Endothelial cell of umbilical vein (primary cell): Measurements from ENCODE around the gene RUNX2. TPM values are rescaled to one million over a fixed set of nuclear protein-coding genes. Genes with fewer than 3 reads are reported as not detected.

ENCODE experiments used
- BruUV-seq: library from RNA; stranded (reverse); fragments of 400-500 nt; replicated peaks from 2 replicates; lab custom pipeline; 2021; lab: Mats Ljungman, UMichigan
- CTCF ChIA-PET: fragments of 300-600, 350-600 bp; sonication (Branson Sonifier 250); formaldehyde crosslinking; loops from one replicate; lab custom pipeline; 2021; ENCODE audit warnings: antibody characterized with exemption, inconsistent platforms; lab: Charles Lee
- POLR2A ChIA-PET: fragments of 300-600, 350-600 bp; sonication (Branson Sonifier 250); formaldehyde crosslinking; loops from one replicate; lab custom pipeline; 2021; ENCODE audit warnings: antibody characterized with exemption, inconsistent platforms; lab: Charles Lee
- DNase-seq: peaks from one replicate; pipeline ENCODE4 v3.0.0-alpha.2; 2011; ENCODE audit warnings: low read depth, low spot score
- FAIRE-seq: peaks from 2 replicates; lab custom pipeline; 2011; peaks lifted over from hg19 to GRCh38; lab: Jason Lieb, UNC
- H2AFZ ChIP-seq: 2 replicates; pipeline ENCODE4 v1.6.0; 2012; ENCODE audit warnings: low read depth, low read length, control low read depth, inconsistent platforms
- H3K27ac ChIP-seq: 2 replicates; pipeline ENCODE4 v1.5.1; 2011; ENCODE audit warnings: low read depth, mild to moderate bottlenecking, control low read depth, low read length, moderate library complexity; ENCODE audit not compliant: insufficient read depth
- H3K27me3 ChIP-seq, 2 experiments: 2 replicates each; pipeline versions ENCODE4 v1.6.0 to v1.6.1; 2011; ENCODE audit warnings: low read length in 2 of 2, mixed read lengths in 1 of 2; ENCODE audit not compliant: control insufficient read depth in 2 of 2, insufficient read depth in 2 of 2
- H3K36me3 ChIP-seq, 2 experiments: 2 replicates in 1 of 2; 3 replicates in 1 of 2; pipeline ENCODE4 v1.5.1; 2011; ENCODE audit warnings: low read length in 2 of 2, mild to moderate bottlenecking in 1 of 2, moderate library complexity in 1 of 2; ENCODE audit not compliant: control insufficient read depth in 2 of 2, insufficient read depth in 2 of 2; ENCODE audit errors: extremely low read depth in 1 of 2
- H3K4me1 ChIP-seq: 3 replicates; pipeline ENCODE4 v1.5.1; 2011; ENCODE audit warnings: mild to moderate bottlenecking, low read length; ENCODE audit not compliant: control insufficient read depth, insufficient read depth; ENCODE audit errors: extremely low read depth
- H3K4me2 ChIP-seq: 2 replicates; pipeline ENCODE4 v1.6.1; 2011; ENCODE audit warnings: low read length, control low read depth, mixed read lengths; ENCODE audit not compliant: insufficient read depth
- H3K4me3 ChIP-seq, 3 experiments: fragments of 200-600 bp in 1 of 3; sonication (generic), shearing (Covaris generic) in 1 of 3; replicated peaks in 1 of 3; 2 replicates each; pipeline ENCODE4 v1.5.1; 2011 to 2016; ENCODE audit warnings: control low read depth in 3 of 3, low read length in 3 of 3, mild to moderate bottlenecking in 2 of 3, inconsistent platforms in 1 of 3, low read depth in 1 of 3, moderate library complexity in 1 of 3; ENCODE audit not compliant: insufficient read depth in 1 of 3
- H3K79me2 ChIP-seq: 2 replicates; pipeline ENCODE4 v1.6.0; 2012; ENCODE audit warnings: low read length, inconsistent platforms; ENCODE audit not compliant: control insufficient read depth, insufficient read depth
- H3K9ac ChIP-seq: replicated peaks from 2 replicates; pipeline ENCODE3; 2011; ENCODE audit warnings: low read length, control low read depth; ENCODE audit not compliant: insufficient read depth; ENCODE audit errors: extremely low read depth
- H3K9me1 ChIP-seq: replicated peaks from 3 replicates; pipeline ENCODE4 v1.6.0; 2011; ENCODE audit warnings: mild to moderate bottlenecking, low read length; ENCODE audit not compliant: control insufficient read depth, insufficient read depth; ENCODE audit errors: extremely low read depth
- H3K9me3 ChIP-seq: replicated peaks from 2 replicates; pipeline ENCODE4 v1.5.1; 2012; ENCODE audit warnings: low read length, inconsistent platforms; ENCODE audit not compliant: control insufficient read depth, insufficient read depth
- H4K20me1 ChIP-seq: replicated peaks from 2 replicates; pipeline ENCODE3; 2011; ENCODE audit warnings: mild to moderate bottlenecking, low read length; ENCODE audit not compliant: control insufficient read depth, insufficient read depth; ENCODE audit errors: extremely low read depth
- CTCF ChIP-seq, 2 donors: IDR thresholded peaks; 1 replicate in 1 of 2; 2 replicates in 1 of 2; pipeline ENCODE4 v1.5.1; 2011; ENCODE audit warnings: low read length in 2 of 2, mild to moderate bottlenecking in 2 of 2, moderate library complexity in 2 of 2, control low read depth in 1 of 2, inconsistent platforms in 1 of 2, low read depth in 1 of 2; ENCODE audit not compliant: insufficient read depth in 1 of 2; ENCODE audit errors: extremely low read depth in 1 of 2
- EZH2 ChIP-seq: IDR thresholded peaks from 2 replicates; pipeline ENCODE4 v1.6.1; 2012; ENCODE audit warnings: borderline replicate concordance, low read depth, mild to moderate bottlenecking, moderate library complexity, low read length, inconsistent platforms; ENCODE audit not compliant: severe bottlenecking
- FOS ChIP-seq: IDR thresholded peaks from 2 replicates; pipeline ENCODE4 v1.6.1; 2011; ENCODE audit warnings: mild to moderate bottlenecking, low read length, moderate library complexity, borderline replicate concordance; ENCODE audit not compliant: insufficient read depth
- GATA2 ChIP-seq: IDR thresholded peaks from 2 replicates; pipeline ENCODE4 v1.7.0; 2011; ENCODE audit warnings: low read depth, mild to moderate bottlenecking, moderate library complexity, mixed read lengths, low read length; ENCODE audit not compliant: insufficient read length, insufficient read depth
- JUN ChIP-seq: IDR thresholded peaks from 2 replicates; pipeline ENCODE4 v1.6.1; 2011; ENCODE audit warnings: borderline replicate concordance, low read depth; ENCODE audit not compliant: insufficient read length, insufficient read depth
- MAX ChIP-seq: IDR thresholded peaks from 2 replicates; pipeline ENCODE4 v1.6.1; 2011; ENCODE audit not compliant: insufficient read depth, insufficient read length
- MYC ChIP-seq: IDR thresholded peaks from one replicate; pipeline ENCODE4 v1.6.1; 2011; ENCODE audit warnings: mild to moderate bottlenecking, low read depth, low read length
- POLR2A ChIP-seq: IDR thresholded peaks from 2 replicates; pipeline ENCODE4 v1.6.1; 2012; ENCODE audit warnings: low read depth, mild to moderate bottlenecking, control low read depth, low read length
- POLR2AphosphoS5 ChIP-seq: IDR thresholded peaks from 2 replicates; pipeline ENCODE4 v1.6.1; 2012; ENCODE audit warnings: low read depth, mild to moderate bottlenecking, control low read depth, low read length, moderate library complexity; ENCODE audit not compliant: insufficient read depth
- dilution Hi-C: fragments of 300-500 bp; cut with MboI; formaldehyde crosslinking; loops from one replicate; pipeline ENCODE4 v1.15.0; 2019; ENCODE audit warnings: low sequenced_read_pairs; ENCODE audit not compliant: extremely low pct_ligation_motif_present
- intact Hi-C: fragments of 100-400 bp; cut with micrococcal nuclease; formaldehyde crosslinking; loops from one replicate; pipeline ENCODE4 v1.10.0; 2022
- polyA plus RNA-seq, 4 experiments: library from polyadenylated mRNA; depleted of rRNA in 3 of 4; stranded (reverse) in 3 of 4; unstranded in 1 of 4; fragments of >200 nt; gene quantifications; 2 replicates each; pipeline versions ENCODE4 v1.2.1 to v1.2.3, GENCODE V29; 2011 to 2012; ENCODE audit warnings: missing spikeins in 1 of 4
- total RNA-seq: library from RNA; stranded (reverse); gene quantifications from 2 replicates; pipeline ENCODE4 v1.2.3, GENCODE V29; 2021

The RUNX2 gene
- total and polyA plus RNA-seq, 2 donors (not counting 3 experiments of a cell fraction or from before 2014, with no cell fraction given), result 0.06 TPM; not detected in 1

DNA sequence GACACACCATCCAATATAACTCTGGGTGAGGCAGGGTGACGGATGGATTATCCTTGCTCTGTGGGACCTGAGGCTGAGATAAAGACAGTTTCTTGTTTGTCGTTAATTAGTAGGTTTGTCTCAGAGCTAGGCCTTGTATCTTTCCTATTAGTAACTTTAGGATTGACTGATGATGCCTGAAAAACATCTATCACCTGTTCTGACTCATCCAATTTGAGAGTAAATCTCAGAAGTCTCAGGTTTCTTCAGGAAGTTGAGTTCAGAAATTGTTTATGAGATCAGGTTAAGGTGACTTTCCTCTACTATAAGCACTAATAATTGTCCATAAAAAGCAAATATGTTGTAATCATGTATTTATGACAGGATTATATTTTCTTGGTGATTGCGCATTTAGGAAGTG is 179.1 kb downstream of the RUNX2 start:
- no peak for FAIRE-seq
- intact Hi-C loops (no loop called here), dilution Hi-C loops (no loop called here)
- Histone ChIP-seq H3K4me3 (no peak overlapping the region), H3K27ac (no peak overlapping the region), H3K9me1 (no peaks in the 10 kb centered on the region), H3K79me2 (no peaks in the 10 kb centered on the region), H2AFZ (no peak overlapping the region), H3K27me3 (no peaks in the 10 kb centered on the region), H3K9ac (no peak overlapping the region), H3K9me3 (no peaks in the 10 kb centered on the region), H3K4me1 (peaks cover 5% of the 10 kb centered on the region), H3K36me3 (no peaks in the 10 kb centered on the region), H4K20me1 (no peaks in the 10 kb centered on the region), H3K4me2 (no peak overlapping the region)
- ChIA-PET CTCF (no interaction called here), POLR2A (no interaction called here)
- BruUV-seq, result no TSS peak
- TF ChIP-seq POLR2A (no peak), MAX (no peak), FOS (no peak), JUN (no peak), EZH2 (no peak), POLR2AphosphoS5 (no peak), MYC (no peak), CTCF (IDR thresholded peaks at IDR 0.05; ENCODE audit: extremely low read depth in 1 of 2, insufficient read depth in 1 of 2, low read depth in 1 of 2, low read length in 2 of 2) (no peak), GATA2 (no peak)
- DNase-seq, result no peak
